IMR-90 (cell line): ENCODE data around the gene PDIA4. TPM values are rescaled to one million over a fixed set of nuclear protein-coding genes. Genes with fewer than 3 reads are reported as not detected.

Source experiments
- ATAC-seq: fragments of 200-7000 bp; cut with Tn5 transposase; 2 replicates; pipeline ENCODE4 v1.9.1; 2020; ENCODE audit warnings: low read depth, mild to moderate bottlenecking, moderate library complexity
- BruUV-seq: library from RNA; stranded (reverse); fragments of 400-500 nt; replicated peaks from 2 replicates; lab custom pipeline; 2021; lab: Mats Ljungman, UMichigan
- CTCF ChIA-PET: fragments of 300-600 bp; formaldehyde crosslinking; extraction: SDS; loops from one replicate; lab custom pipeline; 2021; ENCODE audit warnings: antibody characterized with exemption; lab: Yijun Ruan, JAX
- POLR2A ChIA-PET: fragments of 300-600 bp; sonication (Branson Sonifier 250); formaldehyde crosslinking; loops from one replicate; lab custom pipeline; 2022; ENCODE audit warnings: antibody characterized with exemption; ENCODE audit not compliant: unreplicated experiment; lab: Charles Lee
- DNase-seq: peaks from one replicate; pipeline ENCODE4 v3.0.0; 2013
- H2AFZ ChIP-seq: replicated peaks from 2 replicates; pipeline ENCODE3; 2013; ENCODE audit warnings: low read length, mild to moderate bottlenecking; ENCODE audit not compliant: poor library complexity
- H2AK5ac ChIP-seq: 2 replicates; pipeline ENCODE4 v1.6.1; 2013; ENCODE audit warnings: low read depth, low read length, inconsistent platforms
- H2AK9ac ChIP-seq: replicated peaks from 2 replicates; pipeline ENCODE3; 2013; ENCODE audit warnings: mild to moderate bottlenecking, low read depth, low read length, moderate library complexity; ENCODE audit not compliant: poor library complexity
- H2BK120ac ChIP-seq: 2 replicates; pipeline ENCODE4 v1.6.1; 2013; ENCODE audit warnings: low read depth, low read length, inconsistent platforms
- H2BK15ac ChIP-seq: 3 replicates; pipeline ENCODE4 v1.6.1; 2013; ENCODE audit warnings: low read depth, low read length, inconsistent platforms
- H2BK20ac ChIP-seq: 2 replicates; pipeline ENCODE4 v1.6.1; 2013; ENCODE audit warnings: low read depth, mild to moderate bottlenecking, inconsistent platforms, low read length, moderate library complexity
- H2BK5ac ChIP-seq: 2 replicates; pipeline ENCODE4 v1.6.1; 2013; ENCODE audit warnings: mild to moderate bottlenecking, low read depth, low read length, inconsistent platforms; ENCODE audit not compliant: poor library complexity, severe bottlenecking
- H3K14ac ChIP-seq: replicated peaks from 2 replicates; pipeline ENCODE4 v1.6.1; 2013; ENCODE audit warnings: low read depth, low read length, inconsistent platforms
- H3K18ac ChIP-seq: 2 replicates; pipeline ENCODE4 v1.6.1; 2013; ENCODE audit warnings: low read depth, low read length, control low read depth
- H3K23ac ChIP-seq: 2 replicates; pipeline ENCODE4 v1.6.1; 2013; ENCODE audit warnings: low read depth, low read length, inconsistent platforms
- H3K27ac ChIP-seq: 2 replicates; pipeline ENCODE4 v1.5.1; 2013; ENCODE audit warnings: mild to moderate bottlenecking, control low read depth, low read length; ENCODE audit not compliant: insufficient read depth
- H3K27me3 ChIP-seq: 2 replicates; pipeline ENCODE4 v1.6.1; 2013; ENCODE audit warnings: low read length; ENCODE audit not compliant: control insufficient read depth, insufficient read depth
- H3K36me3 ChIP-seq: 2 replicates; pipeline ENCODE4 v1.6.1; 2013; ENCODE audit warnings: low read length, mixed read lengths; ENCODE audit not compliant: control insufficient read depth, insufficient read depth
- H3K4ac ChIP-seq: 2 replicates; pipeline ENCODE4 v1.6.1; 2013; ENCODE audit warnings: low read depth, low read length, inconsistent platforms
- H3K4me1 ChIP-seq: 2 replicates; pipeline ENCODE4 v1.6.1; 2013; ENCODE audit warnings: low read length, mixed read lengths; ENCODE audit not compliant: control insufficient read depth, insufficient read depth
- H3K4me2 ChIP-seq: 2 replicates; pipeline ENCODE4 v1.6.1; 2013; ENCODE audit warnings: low read depth, mild to moderate bottlenecking, control low read depth, low read length, moderate library complexity
- H3K4me3 ChIP-seq: 2 replicates; pipeline ENCODE4 v1.5.1; 2013; ENCODE audit warnings: low read depth, mild to moderate bottlenecking, control low read depth, low read length, moderate library complexity; ENCODE audit not compliant: insufficient read depth
- H3K56ac ChIP-seq: 2 replicates; pipeline ENCODE4 v1.6.1; 2013; ENCODE audit warnings: low read length, inconsistent platforms; ENCODE audit not compliant: insufficient read depth; ENCODE audit errors: extremely low read depth
- H3K79me1 ChIP-seq, 2 experiments: 2 replicates each; pipeline ENCODE4 v1.6.1; 2013; ENCODE audit warnings: low read length in 2 of 2, inconsistent platforms in 1 of 2, low read depth in 1 of 2
- H3K9ac ChIP-seq: 2 replicates; pipeline ENCODE4 v1.6.1; 2013; ENCODE audit warnings: low read depth, low read length, control low read depth
- H3K9me1 ChIP-seq: 2 replicates; pipeline ENCODE4 v1.6.1; 2013; ENCODE audit warnings: low read length, inconsistent platforms; ENCODE audit not compliant: insufficient read depth
- H3K9me3 ChIP-seq: 2 replicates; pipeline ENCODE4 v1.6.1; 2013; ENCODE audit warnings: low read length; ENCODE audit not compliant: control insufficient read depth, insufficient read depth
- H4K20me1 ChIP-seq: 2 replicates; pipeline ENCODE4 v1.6.1; 2013; ENCODE audit warnings: low read length, inconsistent platforms; ENCODE audit not compliant: insufficient read depth
- H4K5ac ChIP-seq: 2 replicates; pipeline ENCODE4 v1.6.1; 2013; ENCODE audit warnings: mild to moderate bottlenecking, low read depth, low read length, control low read depth
- H4K8ac ChIP-seq, 2 experiments: 2 replicates each; pipeline ENCODE4 v1.6.1; 2013; ENCODE audit warnings: low read depth in 2 of 2, low read length in 2 of 2, control low read depth in 1 of 2, inconsistent platforms in 1 of 2
- H4K91ac ChIP-seq: 2 replicates; pipeline ENCODE4 v1.6.1; 2013; ENCODE audit warnings: low read depth, low read length, inconsistent platforms; ENCODE audit not compliant: insufficient read depth
- BHLHE40 ChIP-seq: fragments of 150-350 bp; IDR thresholded peaks from 2 replicates; pipeline ENCODE4 v1.6.1; 2016; ENCODE audit warnings: mild to moderate bottlenecking, low read depth, low read length
- CEBPB ChIP-seq: IDR thresholded peaks from 2 replicates; pipeline ENCODE4 v1.6.1; 2012; ENCODE audit warnings: low read depth, low read length, improper control_type of control experiment
- CHD1 ChIP-seq: IDR thresholded peaks from 2 replicates; pipeline ENCODE4 v1.6.1; 2012; ENCODE audit warnings: low read depth, low read length, improper control_type of control experiment
- CTCF ChIP-seq: conservative IDR thresholded peaks from 2 replicates; pipeline ENCODE4 v1.5.1; 2012; ENCODE audit warnings: mild to moderate bottlenecking, low read depth, low read length, improper control_type of control experiment
- ELK1 ChIP-seq: fragments of 150-350 bp; IDR thresholded peaks from 2 replicates; pipeline ENCODE4 v1.6.1; 2016; ENCODE audit warnings: low read depth, mild to moderate bottlenecking, low read length, moderate library complexity, borderline replicate concordance
- FOS ChIP-seq: fragments of 150-350 bp; IDR thresholded peaks from 2 replicates; pipeline ENCODE4 v1.6.1; 2016; ENCODE audit warnings: low read depth, low read length
- MAFK ChIP-seq: IDR thresholded peaks from 2 replicates; pipeline ENCODE4 v1.6.1; 2012; ENCODE audit warnings: low read depth, low read length, improper control_type of control experiment
- MAZ ChIP-seq: IDR thresholded peaks from 2 replicates; pipeline ENCODE4 v1.6.1; 2012; ENCODE audit warnings: low read depth, mild to moderate bottlenecking, low read length, improper control_type of control experiment, moderate library complexity, borderline replicate concordance
- MXI1 ChIP-seq: IDR thresholded peaks from 2 replicates; pipeline ENCODE4 v1.6.1; 2012; ENCODE audit warnings: low read depth, mild to moderate bottlenecking, low read length, moderate library complexity, borderline replicate concordance
- NFE2L2 ChIP-seq: fragments of 150-350 bp; IDR thresholded peaks from 2 replicates; pipeline ENCODE4 v1.6.1; 2016; ENCODE audit warnings: low read depth, mild to moderate bottlenecking, low read length
- POLR2A ChIP-seq: IDR thresholded peaks from 2 replicates; pipeline ENCODE4 v1.6.1; 2012; ENCODE audit warnings: mild to moderate bottlenecking, low read depth, low read length
- RAD21 ChIP-seq: IDR thresholded peaks from 2 replicates; pipeline ENCODE4 v1.6.1; 2012; ENCODE audit warnings: low read length, improper control_type of control experiment
- RCOR1 ChIP-seq: IDR thresholded peaks from 2 replicates; pipeline ENCODE4 v1.6.1; 2012; ENCODE audit warnings: mild to moderate bottlenecking, low read length, improper control_type of control experiment; ENCODE audit not compliant: insufficient replicate concordance
- RFX5 ChIP-seq: IDR thresholded peaks from 2 replicates; pipeline ENCODE4 v1.8.0; 2012; ENCODE audit warnings: low read depth, mild to moderate bottlenecking, low read length, moderate library complexity
- SMC3 ChIP-seq: fragments of 150-350 bp; IDR thresholded peaks from 2 replicates; pipeline ENCODE4 v1.6.1; 2016; ENCODE audit warnings: low read depth, mild to moderate bottlenecking, antibody characterized with exemption, low read length, moderate library complexity
- WGBS, 2 experiments: methylation state at CpG; one replicate each; pipeline versions ENCODE4 v1.1.5 to v1.1.7; 2013; ENCODE audit warnings: missing lambda C conversion rate in 2 of 2; ENCODE audit not compliant: insufficient read length in 1 of 2; ENCODE audit errors: extremely low coverage in 2 of 2; 5-methylcytosine and 5-hydroxymethylcytosine counted together
- dilution Hi-C: fragments of 300-500 bp; cut with HindIII; formaldehyde crosslinking; loops from one replicate; pipeline ENCODE4 v1.14.3; 2018; ENCODE audit warnings: low sequenced_read_pairs; ENCODE audit not compliant: unreplicated experiment
- in situ Hi-C: fragments of 300-500 bp; cut with MboI; formaldehyde crosslinking; loops from 3 replicates; pipeline ENCODE4 v1.14.3; 2019; ENCODE audit warnings: low sequenced_read_pairs, inconsistent platforms, mixed read lengths
- intact Hi-C: fragments of 100-400 bp; cut with micrococcal nuclease; formaldehyde crosslinking; loops from 2 replicates; pipeline ENCODE4 v1.10.0; 2022
- polyA plus RNA-seq, 3 experiments: library from polyadenylated mRNA; depleted of rRNA; stranded (reverse); fragments of >200 nt; gene quantifications; 2 replicates each; pipeline ENCODE4 v1.2.3, GENCODE V29; 2012; ENCODE audit warnings: low replicate concordance in 1 of 3
- total RNA-seq: library from RNA; depleted of rRNA; stranded (reverse); fragments of >200 nt; gene quantifications from 2 replicates; pipeline ENCODE4 v1.2.3, GENCODE V29; 2012
- TF ChIP-seq, protein P1 (sequence below): fragments of 150-350 bp; IDR thresholded peaks from 2 replicates; pipeline ENCODE4 v1.6.1; 2017; ENCODE audit warnings: mild to moderate bottlenecking, antibody characterized with exemption, low read length, low read depth

The PDIA4 gene
- total and polyA plus RNA-seq, 2 of the 4 experiments (the other 2 are of a cell fraction) = 241 to 304 TPM

GRCh38 chr7:148958061-148958460, 70.2 kb downstream of the PDIA4 start:
- H3K27ac ChIP-seq = no peak overlapping the region
- H3K4me2 ChIP-seq = no peak overlapping the region
- no TSS peak for BruUV-seq
- ChIA-PET POLR2A (no interaction called here), CTCF (interaction anchor here (0.6 kb wide), 1 partner anchor 186 kb away, joined by 3 read pairs; no protein-coding TSS in a partner anchor)
- H2AK5ac ChIP-seq = no peak overlapping the region
- ATAC-seq = no peak
- no peak overlapping the region for H3K4me3 ChIP-seq
- TF ChIP-seq SMC3 = no peak
- no peak for TF ChIP-seq MXI1
- TF ChIP-seq FOS = no peak
- no peak for TF ChIP-seq RAD21
- TF ChIP-seq CTCF = no peak
- no peak for TF ChIP-seq BHLHE40
- TF ChIP-seq NFE2L2 = no peak
- TF ChIP-seq ELK1 = no peak
- TF ChIP-seq, protein P1, sequence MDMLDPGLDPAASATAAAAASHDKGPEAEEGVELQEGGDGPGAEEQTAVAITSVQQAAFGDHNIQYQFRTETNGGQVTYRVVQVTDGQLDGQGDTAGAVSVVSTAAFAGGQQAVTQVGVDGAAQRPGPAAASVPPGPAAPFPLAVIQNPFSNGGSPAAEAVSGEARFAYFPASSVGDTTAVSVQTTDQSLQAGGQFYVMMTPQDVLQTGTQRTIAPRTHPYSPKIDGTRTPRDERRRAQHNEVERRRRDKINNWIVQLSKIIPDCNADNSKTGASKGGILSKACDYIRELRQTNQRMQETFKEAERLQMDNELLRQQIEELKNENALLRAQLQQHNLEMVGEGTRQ = no peak
- TF ChIP-seq MAZ = no peak
- no peak for TF ChIP-seq MAFK
- TF ChIP-seq RCOR1 = no peak
- no peak for TF ChIP-seq RFX5
- no peak for TF ChIP-seq POLR2A
- TF ChIP-seq CHD1 = no peak
- no peak for TF ChIP-seq CEBPB
- H4K5ac ChIP-seq = no peak overlapping the region
- H2BK120ac ChIP-seq = no peak overlapping the region
- H3K18ac ChIP-seq = no peak overlapping the region
- no peak overlapping the region for H3K4ac ChIP-seq
- peaks cover 3% of the 10 kb centered on the region; the same call in 1 of the 2 replicates for H3K27me3 ChIP-seq
- H3K56ac ChIP-seq = no peak overlapping the region
- H2AFZ ChIP-seq = no peak overlapping the region
- no peak overlapping the region for H2BK20ac ChIP-seq
- H3K79me1 ChIP-seq = no peaks in the 10 kb centered on the region
- 52% methylated on average over 5 of the region's 9 CpGs; no CpG with 5 or more reads in 1 of the 2 experiments for WGBS, 2 experiments
- no peaks in the 10 kb centered on the region for H3K9me1 ChIP-seq
- H3K14ac ChIP-seq = no peak overlapping the region
- no peak for DNase-seq
- intact Hi-C loops (no loop called here), dilution Hi-C loops (no loop called here), in situ Hi-C loops (loop anchor here (25.0 kb wide), 1 partner anchor 696 kb away; no protein-coding TSS in a partner anchor)
- H4K8ac ChIP-seq = no peak overlapping the region
- no peaks in the 10 kb centered on the region for H4K20me1 ChIP-seq
- no peak overlapping the region for H3K9ac ChIP-seq
- no peak overlapping the region for H3K23ac ChIP-seq
- H3K9me3 ChIP-seq = no peaks in the 10 kb centered on the region
- no peaks in the 10 kb centered on the region for H3K36me3 ChIP-seq
- H2BK15ac ChIP-seq = no peak overlapping the region
- no peak overlapping the region for H2BK5ac ChIP-seq
- H2AK9ac ChIP-seq = no peak overlapping the region
- no peaks in the 10 kb centered on the region for H3K4me1 ChIP-seq
- H4K91ac ChIP-seq = no peak overlapping the region
